Activated CD4-positive, alpha-beta memory T cell treated with anti-CD3 and anti-CD28 coated beads for 36 hours (primary cell): ENCODE measurements around the gene PPP1R15B. TPM values are rescaled to one million over a fixed set of nuclear protein-coding genes. Genes with fewer than 3 reads are reported as not detected.
A peak's percentile ranks its signal among the peaks of the same experiment; 100 is the strongest.

ENCODE experiments used
- CTCF ChIA-PET: fragments of 350-600 bp; sonication (Branson Sonifier 250); formaldehyde crosslinking; loops from one replicate; lab custom pipeline; 2021; ENCODE audit warnings: antibody characterized with exemption, inconsistent platforms; lab: Charles Lee
- POLR2A ChIA-PET: fragments of 350-600 bp; sonication (Branson Sonifier 250); formaldehyde crosslinking; loops from one replicate; lab custom pipeline; 2021; ENCODE audit warnings: antibody characterized with exemption; lab: Charles Lee
- DNase-seq: peaks from one replicate; pipeline ENCODE4 v3.0.0-alpha.2; 2020
- H3K27ac Mint-ChIP-seq: one replicate; pipeline ENCODE4 v1.8.0; 2021; ENCODE audit warnings: mixed read lengths
- H3K27me3 Mint-ChIP-seq: one replicate; pipeline ENCODE4 v1.8.0; 2021; ENCODE audit warnings: mixed read lengths
- H3K36me3 Mint-ChIP-seq: one replicate; pipeline ENCODE4 v1.8.0; 2021; ENCODE audit warnings: mixed read lengths
- H3K4me1 Mint-ChIP-seq: one replicate; pipeline ENCODE4 v1.8.0; 2021; ENCODE audit warnings: low read depth, mixed read lengths
- H3K4me3 Mint-ChIP-seq: one replicate; pipeline ENCODE4 v1.8.0; 2021; ENCODE audit warnings: mild to moderate bottlenecking, mixed read lengths
- H3K9me3 Mint-ChIP-seq: one replicate; pipeline ENCODE4 v1.8.0; 2021; ENCODE audit warnings: mixed read lengths
- intact Hi-C: fragments of 100-400 bp; cut with micrococcal nuclease; formaldehyde crosslinking; loops from one replicate; pipeline ENCODE4 v1.15.1; 2023
- total RNA-seq, 2 experiments: library from RNA; stranded (reverse); gene quantifications; one replicate each; pipeline ENCODE4 v1.2.3, GENCODE V29; 2021

The PPP1R15B gene
- total RNA-seq, 2 experiments from 2014 or later = 54.9 to 57.1 TPM

GRCh38 chr1:204418174-204419063 lies 6.8 kb upstream of the PPP1R15B start:
- H3K4me3 Mint-ChIP-seq = no peak overlapping the region
- H3K27me3 Mint-ChIP-seq = no peaks in the 10 kb centered on the region
- intact Hi-C loops = loop anchor here (10.0 kb wide), 1 partner anchor 1134 kb away; no protein-coding TSS in a partner anchor
- no peak for DNase-seq
- ChIA-PET POLR2A (interaction anchor here (1.0 kb wide), 1 partner anchor 25 kb away, joined by 3 read pairs; no protein-coding TSS in a partner anchor), CTCF (interaction anchor here (0.6 to 2.6 kb wide), 7 partner anchors 13 to 382 kb away, joined by 3 to 18 read pairs (median 6); no protein-coding TSS in a partner anchor)
- peaks cover 6% of the 10 kb centered on the region for H3K36me3 Mint-ChIP-seq
- peak overlapping the region; percentile 31 for H3K27ac Mint-ChIP-seq
- H3K9me3 Mint-ChIP-seq = no peaks in the 10 kb centered on the region
- H3K4me1 Mint-ChIP-seq = peaks cover 27% of the 10 kb centered on the region

- no peak overlapping the region for H3K4me3 Mint-ChIP-seq
Measured at GRCh38 chr1:204417074-204417997, 5.7 kb upstream of the PPP1R15B start.

GRCh38 chr1:204416589-204417073 lies 5.0 kb upstream of the PPP1R15B start:
- intact Hi-C loops = loop anchor here (10.0 kb wide), 1 partner anchor 1132 kb away; no protein-coding TSS in a partner anchor
- POLR2A ChIA-PET = interaction anchor here (0.8 kb wide), 2 partner anchors 77 to 100 kb away, joined by 3 read pairs; partner anchors contain the start of gene MDM4
- peaks cover 3% of the 10 kb centered on the region for H3K36me3 Mint-ChIP-seq
- no peak overlapping the region for H3K27ac Mint-ChIP-seq
- H3K27me3 Mint-ChIP-seq = no peaks in the 10 kb centered on the region
- H3K4me1 Mint-ChIP-seq = peaks cover 36% of the 10 kb centered on the region
- CTCF ChIA-PET = interaction anchor here (1.0 to 2.6 kb wide), 10 partner anchors 12 to 391 kb away, joined by 3 to 18 read pairs (median 4); partner anchors contain the start of gene PIK3C2B
- DNase-seq = no peak
- H3K9me3 Mint-ChIP-seq = no peaks in the 10 kb centered on the region
- H3K4me3 Mint-ChIP-seq = no peak overlapping the region

More at GRCh38 chr1:204417074-204417997, 5.7 kb upstream of the PPP1R15B start:
- Mint-ChIP-seq H3K27me3 (no peaks in the 10 kb centered on the region), H3K27ac (peak overlapping the region; percentile 31), H3K9me3 (no peaks in the 10 kb centered on the region), H3K36me3 (peaks cover 3% of the 10 kb centered on the region), H3K4me1 (peaks cover 33% of the 10 kb centered on the region)
- DNase-seq = peak; percentile 58
- ChIA-PET CTCF (interaction anchor here (1.0 to 2.6 kb wide), 11 partner anchors 11 to 390 kb away, joined by 3 to 18 read pairs (median 4); partner anchors contain the start of gene PIK3C2B), POLR2A (interaction anchor here (0.8 to 1.0 kb wide), 3 partner anchors 26 to 99 kb away, joined by 3 read pairs; partner anchors contain the start of gene MDM4)
- intact Hi-C loops = loop anchor here (10.0 kb wide), 1 partner anchor 1133 kb away; no protein-coding TSS in a partner anchor

DNA sequence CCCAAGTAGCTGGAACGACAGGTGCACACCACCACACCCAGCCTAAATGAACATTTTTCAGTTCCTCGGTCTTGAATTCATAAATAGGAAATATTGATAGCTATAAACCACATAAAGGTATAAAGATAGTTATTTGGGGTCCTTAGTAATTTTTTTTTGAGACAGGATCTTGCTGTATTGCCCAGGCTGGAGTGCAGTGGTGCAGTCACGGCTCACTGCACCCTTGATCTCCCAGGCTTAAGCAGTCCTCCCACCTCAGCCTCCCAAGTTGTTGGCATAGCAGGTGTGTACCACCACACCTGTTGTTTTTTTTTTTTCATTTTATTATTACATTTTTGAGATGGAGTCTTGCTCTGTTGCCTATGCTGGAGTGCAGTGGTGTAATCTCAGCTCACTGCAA lies 3.7 kb upstream of the PPP1R15B start:
- CTCF ChIA-PET = interaction anchor here (0.6 to 3.9 kb wide), 6 partner anchors 16 to 253 kb away, joined by 3 to 25 read pairs (median 4); no protein-coding TSS in a partner anchor
- POLR2A ChIA-PET = interaction anchor here (0.6 kb wide), 1 partner anchor 11 kb away, joined by 3 read pairs; no protein-coding TSS in a partner anchor
- H3K4me1 Mint-ChIP-seq = peaks cover 34% of the 10 kb centered on the region
- H3K9me3 Mint-ChIP-seq = no peaks in the 10 kb centered on the region
- H3K36me3 Mint-ChIP-seq = peaks cover 12% of the 10 kb centered on the region
- H3K27me3 Mint-ChIP-seq = no peaks in the 10 kb centered on the region
- no peak overlapping the region for H3K27ac Mint-ChIP-seq
- intact Hi-C loops = loop anchor here (10.0 kb wide), 1 partner anchor 1131 kb away; no protein-coding TSS in a partner anchor
- no peak for DNase-seq
- H3K4me3 Mint-ChIP-seq = no peak overlapping the region

- intact Hi-C loops = loop anchor here (5.0 to 10.0 kb wide), 4 partner anchors 38 to 1607 kb away; partner anchors contain the start of genes KDM5B, ZBED6 and ZC3H11A
- no peak for DNase-seq
- no peak overlapping the region for H3K4me3 Mint-ChIP-seq
- H3K9me3 Mint-ChIP-seq = no peaks in the 10 kb centered on the region
- ChIA-PET CTCF (interaction anchor here (0.5 to 3.9 kb wide), 9 partner anchors 17 to 251 kb away, joined by 3 to 25 read pairs (median 3); no protein-coding TSS in a partner anchor), POLR2A (interaction anchor here (1.1 to 1.7 kb wide), 2 partner anchors 81 to 102 kb away, joined by 3 read pairs; no protein-coding TSS in a partner anchor)
- H3K27me3 Mint-ChIP-seq = no peaks in the 10 kb centered on the region
- H3K36me3 Mint-ChIP-seq = peaks cover 25% of the 10 kb centered on the region
- H3K27ac Mint-ChIP-seq = no peak overlapping the region
- H3K4me1 Mint-ChIP-seq = peaks cover 27% of the 10 kb centered on the region
Measured at GRCh38 chr1:204414016-204414415, 2.4 kb upstream of the PPP1R15B start.

- Mint-ChIP-seq H3K36me3 (peaks cover 34% of the 10 kb centered on the region), H3K27me3 (no peaks in the 10 kb centered on the region), H3K4me3 (peak overlapping the region; percentile 26), H3K9me3 (no peaks in the 10 kb centered on the region), H3K4me1 (peaks cover 23% of the 10 kb centered on the region), H3K27ac (peak overlapping the region; percentile 98)
- intact Hi-C loops = loop anchor here (5.0 to 10.0 kb wide), 4 partner anchors 39 to 1606 kb away; partner anchors contain the start of genes KDM5B, ZBED6 and ZC3H11A
- POLR2A ChIA-PET = interaction anchor here (1.0 to 1.7 kb wide), 3 partner anchors 81 to 103 kb away, joined by 3 to 4 read pairs (median 3); partner anchors contain the start of gene MDM4
- CTCF ChIA-PET = interaction anchor here (1.4 to 3.9 kb wide), 5 partner anchors 14 to 394 kb away, joined by 3 to 25 read pairs (median 10); no protein-coding TSS in a partner anchor
- DNase-seq = no peak
Measured at GRCh38 chr1:204413170-204413535, 1.5 kb upstream of the PPP1R15B start.

GRCh38 chr1:204410688-204411450 lies 748 bp downstream of the PPP1R15B start:
- DNase-seq = peak; percentile 62
- peaks cover 49% of the 10 kb centered on the region for H3K36me3 Mint-ChIP-seq
- peak overlapping the region; percentile 98 for H3K27ac Mint-ChIP-seq
- intact Hi-C loops = loop anchor here (1.0 to 10.0 kb wide), 5 partner anchors 41 to 1604 kb away; partner anchors contain the start of genes KDM5B, ZBED6 and ZC3H11A
- no peaks in the 10 kb centered on the region for H3K27me3 Mint-ChIP-seq
- no peaks in the 10 kb centered on the region for H3K9me3 Mint-ChIP-seq
- ChIA-PET CTCF (interaction anchor here (0.5 to 5.2 kb wide), 6 partner anchors 9 to 399 kb away, joined by 3 to 84 read pairs (median 4); no protein-coding TSS in a partner anchor), POLR2A (interaction anchor here (0.9 to 1.3 kb wide), 4 partner anchors 12 to 105 kb away, joined by 3 to 7 read pairs (median 4); partner anchors contain the start of gene MDM4)
- peak overlapping the region; percentile 99 for H3K4me3 Mint-ChIP-seq
- peaks cover 12% of the 10 kb centered on the region for H3K4me1 Mint-ChIP-seq

DNA sequence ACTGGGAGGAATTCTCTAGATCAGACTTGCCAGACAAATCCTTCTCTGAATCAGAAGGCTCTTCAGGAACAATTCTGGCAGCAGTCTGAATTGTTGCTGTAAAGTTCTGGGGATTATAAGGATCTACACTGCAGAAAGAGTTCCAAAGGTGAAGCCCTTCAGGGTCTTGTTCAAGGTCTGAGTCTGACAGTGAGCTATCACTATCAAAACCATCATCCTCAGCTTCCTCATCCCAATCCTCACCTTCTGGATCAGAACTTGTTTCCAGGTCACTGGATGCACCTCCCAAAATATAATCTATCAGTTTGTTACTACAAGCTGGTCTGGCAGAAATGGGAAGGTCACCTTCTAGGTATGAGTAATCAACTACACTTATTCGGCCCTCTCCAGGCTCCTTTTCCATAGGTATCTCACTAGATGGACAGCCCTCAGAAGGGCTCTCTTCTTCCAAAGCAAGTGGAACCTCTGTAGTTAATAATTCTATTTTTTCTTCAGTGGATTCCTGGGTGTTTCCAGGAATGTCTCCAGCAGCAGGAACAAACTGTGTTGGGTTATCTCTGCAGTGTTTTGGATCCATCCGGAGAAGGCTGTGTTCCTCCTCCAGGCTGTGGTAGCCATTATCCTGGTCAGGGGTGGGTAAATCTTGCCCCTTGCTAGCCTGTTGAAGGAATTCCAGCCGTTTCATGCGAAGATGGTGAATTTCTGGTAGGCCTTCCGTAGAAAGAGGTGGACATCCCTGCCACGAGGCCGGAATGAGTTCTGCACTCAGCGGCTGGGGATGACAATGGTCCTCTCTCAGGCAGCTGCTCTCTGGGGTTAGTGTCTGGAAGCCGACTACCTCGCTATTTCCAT lies 1.6 kb downstream of the PPP1R15B start:
- peaks cover 16% of the 10 kb centered on the region for H3K4me1 Mint-ChIP-seq
- H3K9me3 Mint-ChIP-seq = no peaks in the 10 kb centered on the region
- intact Hi-C loops = loop anchor here (5.0 to 10.0 kb wide), 4 partner anchors 42 to 1603 kb away; partner anchors contain the start of genes KDM5B, ZBED6 and ZC3H11A
- H3K4me3 Mint-ChIP-seq = peak overlapping the region; percentile 99
- H3K27me3 Mint-ChIP-seq = no peaks in the 10 kb centered on the region
- DNase-seq = no peak
- CTCF ChIA-PET = interaction anchor here (0.5 to 5.2 kb wide), 8 partner anchors 8 to 400 kb away, joined by 3 to 84 read pairs (median 4); no protein-coding TSS in a partner anchor
- peaks cover 54% of the 10 kb centered on the region for H3K36me3 Mint-ChIP-seq
- H3K27ac Mint-ChIP-seq = peak overlapping the region; percentile 98
- POLR2A ChIA-PET = interaction anchor here (0.7 to 1.6 kb wide), 7 partner anchors 11 to 106 kb away, joined by 3 to 7 read pairs (median 3); partner anchors contain the start of genes MDM4 and PIK3C2B

DNA sequence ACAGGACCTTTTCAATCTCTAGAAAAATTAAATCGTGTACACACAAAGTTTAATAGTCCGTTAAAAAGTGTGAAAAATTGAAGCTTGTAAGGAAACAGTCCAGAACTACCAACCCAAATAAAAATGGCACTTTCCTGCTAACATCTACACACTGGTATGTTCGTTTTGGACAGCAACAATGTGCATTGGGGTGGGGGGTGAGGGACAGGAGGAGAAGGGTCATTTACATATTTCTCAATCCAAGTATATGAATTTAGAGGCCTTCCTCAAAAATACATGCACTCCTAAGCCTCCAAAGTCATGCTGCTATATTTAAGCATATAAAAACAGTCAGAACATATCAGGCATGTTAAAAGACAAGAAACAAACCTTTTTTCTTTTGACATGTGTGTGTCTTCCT lies 2.5 kb downstream of the PPP1R15B start:
- Mint-ChIP-seq H3K4me3 (peak overlapping the region; percentile 99), H3K4me1 (peaks cover 24% of the 10 kb centered on the region), H3K9me3 (no peaks in the 10 kb centered on the region), H3K27ac (peak overlapping the region; percentile 98), H3K36me3 (peaks cover 59% of the 10 kb centered on the region), H3K27me3 (no peaks in the 10 kb centered on the region)
- no peak for DNase-seq
- CTCF ChIA-PET = interaction anchor here (1.0 to 5.2 kb wide), 5 partner anchors 11 to 246 kb away, joined by 3 to 84 read pairs (median 10); no protein-coding TSS in a partner anchor
- POLR2A ChIA-PET = interaction anchor here (1.3 to 1.6 kb wide), 2 partner anchors 85 to 99 kb away, joined by 3 to 4 read pairs; partner anchors contain the start of gene PIK3C2B
- intact Hi-C loops = no loop called here
